ENCODE results near the gene CENPA. TPM values are rescaled to one million over a fixed set of nuclear protein-coding genes. Genes with fewer than 3 reads are reported as not detected.

The CENPA gene
- polyA plus RNA-seq, 1 of the 3 experiments (the other 2 are of a cell fraction): 19.5 TPM

GRCh38 chr2:26820932-26821331 lies 35.1 kb downstream of the CENPA start:
- no peaks in the 10 kb centered on the region for H3K9me3 ChIP-seq
- no peak overlapping the region for H3K27ac ChIP-seq (ENCODE audit: low read depth in 2 of 2, low read length in 1 of 2)
- 0 out of 2 replicates have a peak, but pooled peaks cover 5% of the 10 kb centered on the region for H3K27me3 ChIP-seq (ENCODE audit: insufficient read depth)
- no peaks in the 10 kb centered on the region for H3K36me3 ChIP-seq (replicated peaks in 1 of 2; ENCODE audit: control insufficient read depth in 1 of 2, insufficient read depth in 2 of 2, low read length in 1 of 2)
- H3K4me3 ChIP-seq (ENCODE audit: low read depth in 2 of 2, low read length in 1 of 2): no peak overlapping the region
- no peak for DNase-seq
- H3K9me2 ChIP-seq: no peaks in the 10 kb centered on the region
- POLR2A ChIA-PET: no interaction called here
- no peak overlapping the region for H3K4me2 ChIP-seq
- no peaks in the 10 kb centered on the region for H4K20me1 ChIP-seq (ENCODE audit: insufficient read depth)
- H2AFZ ChIP-seq (ENCODE audit: low read depth): no peak overlapping the region
- TF ChIP-seq GABPA (IDR thresholded peaks at IDR 0.05; ENCODE audit: low read depth) (no peak), PBX3 (IDR thresholded peaks at IDR 0.05) (peak; percentile 40), NRF1 (IDR thresholded peaks at IDR 0.05; ENCODE audit: low read depth, low read length) (no peak), IRF3 (IDR thresholded peaks at IDR 0.05; ENCODE audit: low read depth, low read length) (no peak), FOXM1 (IDR thresholded peaks at IDR 0.05; ENCODE audit: low read depth) (no peak), YY1 (IDR thresholded peaks at IDR 0.05; ENCODE audit: low read depth) (no peak), RFX5 (IDR thresholded peaks at IDR 0.05; ENCODE audit: low read length) (no peak)
- WGBS (ENCODE audit: low lambda C conversion rate): 71% methylated on average over 7 of the region's 7 CpGs
- no peaks in the 10 kb centered on the region; a peak in 1 of 4 replicates for H3K4me1 ChIP-seq (ENCODE audit: control insufficient read depth in 1 of 2, insufficient read depth in 2 of 2, low read depth in 1 of 2, low read length in 1 of 2)
- no peaks in the 10 kb centered on the region for H3K79me2 ChIP-seq (ENCODE audit: insufficient read depth)
- H3K9ac ChIP-seq: no peak overlapping the region
- CTCF ChIA-PET: interaction anchor here (1.0 to 3.3 kb wide), 3 partner anchors 25 to 215 kb away, joined by 3 to 18 read pairs (median 8); no protein-coding TSS in a partner anchor
- H3F3A ChIP-seq (replicated peaks; ENCODE audit: insufficient read depth): no peaks in the 10 kb centered on the region

GRCh38 chr2:26822877-26823276 lies 37.0 kb downstream of the CENPA start:
- no peaks in the 10 kb centered on the region for H3K79me2 ChIP-seq (ENCODE audit: insufficient read depth)
- H3K4me2 ChIP-seq: no peak overlapping the region
- no peak overlapping the region for H3K27ac ChIP-seq (ENCODE audit: low read depth in 2 of 2, low read length in 1 of 2)
- no peak overlapping the region for H3K4me3 ChIP-seq (ENCODE audit: low read depth in 2 of 2, low read length in 1 of 2)
- ChIA-PET CTCF (interaction anchor here (0.7 to 3.3 kb wide), 4 partner anchors 23 to 139 kb away, joined by 3 to 18 read pairs (median 6); no protein-coding TSS in a partner anchor), POLR2A (no interaction called here)
- DNase-seq: no peak
- 87% methylated on average over 6 of the region's 6 CpGs for WGBS (ENCODE audit: low lambda C conversion rate)
- no peaks in the 10 kb centered on the region for H4K20me1 ChIP-seq (ENCODE audit: insufficient read depth)
- no peak overlapping the region for H3K9ac ChIP-seq
- H3F3A ChIP-seq (replicated peaks; ENCODE audit: insufficient read depth): no peaks in the 10 kb centered on the region
- no peaks in the 10 kb centered on the region for H3K9me3 ChIP-seq
- H2AFZ ChIP-seq (ENCODE audit: low read depth): no peak overlapping the region
- peaks cover 6% of the 10 kb centered on the region; the same call in 1 of the 2 replicates for H3K27me3 ChIP-seq (ENCODE audit: insufficient read depth)
- no peaks in the 10 kb centered on the region for H3K4me1 ChIP-seq (ENCODE audit: control insufficient read depth in 1 of 2, insufficient read depth in 2 of 2, low read depth in 1 of 2, low read length in 1 of 2)
- H3K9me2 ChIP-seq: no peaks in the 10 kb centered on the region
- no peaks in the 10 kb centered on the region for H3K36me3 ChIP-seq (replicated peaks in 1 of 2; ENCODE audit: control insufficient read depth in 1 of 2, insufficient read depth in 2 of 2, low read length in 1 of 2)
- TF ChIP-seq, protein P1, sequence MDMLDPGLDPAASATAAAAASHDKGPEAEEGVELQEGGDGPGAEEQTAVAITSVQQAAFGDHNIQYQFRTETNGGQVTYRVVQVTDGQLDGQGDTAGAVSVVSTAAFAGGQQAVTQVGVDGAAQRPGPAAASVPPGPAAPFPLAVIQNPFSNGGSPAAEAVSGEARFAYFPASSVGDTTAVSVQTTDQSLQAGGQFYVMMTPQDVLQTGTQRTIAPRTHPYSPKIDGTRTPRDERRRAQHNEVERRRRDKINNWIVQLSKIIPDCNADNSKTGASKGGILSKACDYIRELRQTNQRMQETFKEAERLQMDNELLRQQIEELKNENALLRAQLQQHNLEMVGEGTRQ (IDR thresholded peaks at IDR 0.05; ENCODE audit: borderline replicate concordance, low read depth, low read length): no peak
- TF ChIP-seq TAF1 (IDR thresholded peaks at IDR 0.05; ENCODE audit: borderline replicate concordance, low read depth, low read length): no peak
- TF ChIP-seq CTCF (IDR thresholded peaks at IDR 0.05): no peak
- TF ChIP-seq RXRA (IDR thresholded peaks at IDR 0.05; ENCODE audit: borderline replicate concordance, low read depth): no peak
- TF ChIP-seq ELF1 (IDR thresholded peaks at IDR 0.05): no peak
- TF ChIP-seq, protein P2, sequence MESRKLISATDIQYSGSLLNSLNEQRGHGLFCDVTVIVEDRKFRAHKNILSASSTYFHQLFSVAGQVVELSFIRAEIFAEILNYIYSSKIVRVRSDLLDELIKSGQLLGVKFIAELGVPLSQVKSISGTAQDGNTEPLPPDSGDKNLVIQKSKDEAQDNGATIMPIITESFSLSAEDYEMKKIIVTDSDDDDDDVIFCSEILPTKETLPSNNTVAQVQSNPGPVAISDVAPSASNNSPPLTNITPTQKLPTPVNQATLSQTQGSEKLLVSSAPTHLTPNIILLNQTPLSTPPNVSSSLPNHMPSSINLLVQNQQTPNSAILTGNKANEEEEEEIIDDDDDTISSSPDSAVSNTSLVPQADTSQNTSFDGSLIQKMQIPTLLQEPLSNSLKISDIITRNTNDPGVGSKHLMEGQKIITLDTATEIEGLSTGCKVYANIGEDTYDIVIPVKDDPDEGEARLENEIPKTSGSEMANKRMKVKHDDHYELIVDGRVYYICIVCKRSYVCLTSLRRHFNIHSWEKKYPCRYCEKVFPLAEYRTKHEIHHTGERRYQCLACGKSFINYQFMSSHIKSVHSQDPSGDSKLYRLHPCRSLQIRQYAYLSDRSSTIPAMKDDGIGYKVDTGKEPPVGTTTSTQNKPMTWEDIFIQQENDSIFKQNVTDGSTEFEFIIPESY (IDR thresholded peaks at IDR 0.05; ENCODE audit: borderline replicate concordance, low read depth): no peak
- no peak for TF ChIP-seq RCOR1 (IDR thresholded peaks at IDR 0.05; ENCODE audit: low read length)
- no peak for TF ChIP-seq TCF12 (IDR thresholded peaks at IDR 0.05)
- TF ChIP-seq EZH2phosphoT487 (IDR thresholded peaks at IDR 0.05; ENCODE audit: borderline replicate concordance, low read depth): no peak
- TF ChIP-seq SMC3 (IDR thresholded peaks at IDR 0.05; ENCODE audit: low read depth, low read length): no peak
- TF ChIP-seq EP300 (IDR thresholded peaks at IDR 0.05; ENCODE audit: borderline replicate concordance in 1 of 2, low read depth in 1 of 2, low read length in 1 of 2): no peak
- TF ChIP-seq TEAD4 (IDR thresholded peaks at IDR 0.05; ENCODE audit: borderline replicate concordance, insufficient read depth): no peak
- TF ChIP-seq RAD21 (IDR thresholded peaks at IDR 0.05; ENCODE audit: low read length): no peak
- TF ChIP-seq FOXJ3 (CRISPR knock-in tag; IDR thresholded peaks at IDR 0.05): no peak

All from SK-N-SH (cell line).